Thoracic aorta (tissue), 2 donors: ENCODE measurements around the gene CREB1. TPM values are rescaled to one million over a fixed set of nuclear protein-coding genes. Genes with fewer than 3 reads are reported as not detected.

Experiments
- ATAC-seq: fragments of 150-250 bp; one replicate; pipeline ENCODE4 v1.8.0; 2017; ENCODE audit warnings: low read depth; ENCODE audit not compliant: insufficient number of reproducible peaks, low FRiP score
- DNase-seq: peaks from one replicate; pipeline ENCODE4 v3.0.0-alpha.2; 2020; ENCODE audit warnings: low spot score
- H3K27ac ChIP-seq, 2 donors: fragments of 200-600 bp; sonication (generic); 1 replicate in 1 of 2; 2 replicates in 1 of 2; pipeline ENCODE4 v1.5.1; 2016; ENCODE audit warnings: mild to moderate bottlenecking in 2 of 2, moderate library complexity in 2 of 2
- H3K27me3 ChIP-seq: fragments of 200-600 bp; sonication (generic); replicated peaks from 2 replicates; pipeline ENCODE4 v1.6.0; 2016; ENCODE audit warnings: mild to moderate bottlenecking; ENCODE audit not compliant: insufficient read depth
- H3K36me3 ChIP-seq: fragments of 200-600 bp; sonication (generic); one replicate; pipeline ENCODE4 v1.5.1; 2016
- H3K4me1 ChIP-seq, 2 donors: fragments of 200-600 bp; sonication (generic); 1 replicate in 1 of 2; 2 replicates in 1 of 2; pipeline versions ENCODE4 v1.5.1 to v1.6.0; 2016; ENCODE audit warnings: low read depth in 2 of 2, mild to moderate bottlenecking in 1 of 2; ENCODE audit not compliant: control insufficient read depth in 1 of 2
- H3K4me3 ChIP-seq: fragments of 200-600 bp; sonication (generic); 2 replicates; pipeline ENCODE4 v1.5.1; 2016; ENCODE audit warnings: mild to moderate bottlenecking
- H3K9me3 ChIP-seq: fragments of 200-600 bp; sonication (generic); 2 replicates; pipeline ENCODE4 v1.5.1; 2016
- total RNA-seq, 2 donors: library from RNA; depleted of rRNA; stranded (reverse); fragments of >200 nt; gene quantifications; one replicate each; pipeline versions ENCODE4 v1.1.0 to v1.2.3, GENCODE V29; 2016
- TF ChIP-seq, protein P1 (sequence below): fragments of 200-600 bp; sonication (generic); IDR thresholded peaks from one replicate; pipeline ENCODE4 v1.5.1; 2019; ENCODE audit warnings: antibody characterized with exemption

Gene CREB1
- total RNA-seq, 2 donors from 2014 or later = 37.1 to 49.0 TPM

DNA sequence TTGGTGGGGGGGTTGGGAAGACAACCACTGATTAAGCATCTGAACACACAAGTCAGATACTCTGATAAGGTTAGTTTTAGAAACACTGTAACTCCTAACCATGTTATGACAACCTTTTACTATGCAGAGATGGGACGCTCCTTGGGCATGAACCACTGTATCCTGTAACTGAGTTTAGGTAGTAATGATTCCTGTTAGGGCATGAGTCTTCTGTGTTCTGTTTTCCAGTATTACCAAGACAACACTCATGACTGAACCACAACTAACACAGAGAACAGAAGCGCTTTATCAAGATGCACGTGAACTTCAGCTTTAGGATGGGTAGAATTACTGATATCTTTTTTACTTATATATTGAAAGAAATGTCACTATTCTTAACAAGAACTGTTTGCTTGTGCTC is 14.1 kb upstream of the CREB1 start:
- Histone ChIP-seq H3K27ac (no peak overlapping the region), H3K36me3 (no peaks in the 10 kb centered on the region), H3K4me1 (peaks cover 0 to 20% of the 10 kb centered on the region in 2 donors), H3K9me3 (no peaks in the 10 kb centered on the region), H3K4me3 (no peak overlapping the region), H3K27me3 (no peaks in the 10 kb centered on the region)
- TF ChIP-seq, protein P1, sequence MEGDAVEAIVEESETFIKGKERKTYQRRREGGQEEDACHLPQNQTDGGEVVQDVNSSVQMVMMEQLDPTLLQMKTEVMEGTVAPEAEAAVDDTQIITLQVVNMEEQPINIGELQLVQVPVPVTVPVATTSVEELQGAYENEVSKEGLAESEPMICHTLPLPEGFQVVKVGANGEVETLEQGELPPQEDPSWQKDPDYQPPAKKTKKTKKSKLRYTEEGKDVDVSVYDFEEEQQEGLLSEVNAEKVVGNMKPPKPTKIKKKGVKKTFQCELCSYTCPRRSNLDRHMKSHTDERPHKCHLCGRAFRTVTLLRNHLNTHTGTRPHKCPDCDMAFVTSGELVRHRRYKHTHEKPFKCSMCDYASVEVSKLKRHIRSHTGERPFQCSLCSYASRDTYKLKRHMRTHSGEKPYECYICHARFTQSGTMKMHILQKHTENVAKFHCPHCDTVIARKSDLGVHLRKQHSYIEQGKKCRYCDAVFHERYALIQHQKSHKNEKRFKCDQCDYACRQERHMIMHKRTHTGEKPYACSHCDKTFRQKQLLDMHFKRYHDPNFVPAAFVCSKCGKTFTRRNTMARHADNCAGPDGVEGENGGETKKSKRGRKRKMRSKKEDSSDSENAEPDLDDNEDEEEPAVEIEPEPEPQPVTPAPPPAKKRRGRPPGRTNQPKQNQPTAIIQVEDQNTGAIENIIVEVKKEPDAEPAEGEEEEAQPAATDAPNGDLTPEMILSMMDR = no peak
- no peak for DNase-seq
- ATAC-seq = no peak

DNA sequence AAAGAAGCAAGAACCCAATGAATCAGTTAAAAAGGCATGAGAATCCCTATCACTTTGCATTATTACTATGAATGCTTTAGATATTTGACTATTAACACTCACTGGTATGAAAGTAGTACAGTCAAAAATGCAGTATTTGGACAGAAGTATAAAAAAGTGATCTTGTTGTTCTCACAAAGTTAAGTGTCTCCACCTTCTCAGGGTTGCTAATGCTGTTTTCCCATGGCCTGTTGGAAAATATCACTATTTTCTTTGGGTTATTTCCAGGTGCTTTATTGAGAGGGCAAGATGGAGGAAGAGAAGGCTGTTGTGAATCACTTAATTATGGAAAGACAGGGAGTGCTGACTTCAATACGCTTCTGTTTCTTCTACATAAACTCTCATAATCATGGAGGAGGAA is 13.6 kb upstream of the CREB1 start:
- TF ChIP-seq, protein P1 = no peak
- no peak overlapping the region for H3K4me3 ChIP-seq
- no peak overlapping the region for H3K27ac ChIP-seq

DNA sequence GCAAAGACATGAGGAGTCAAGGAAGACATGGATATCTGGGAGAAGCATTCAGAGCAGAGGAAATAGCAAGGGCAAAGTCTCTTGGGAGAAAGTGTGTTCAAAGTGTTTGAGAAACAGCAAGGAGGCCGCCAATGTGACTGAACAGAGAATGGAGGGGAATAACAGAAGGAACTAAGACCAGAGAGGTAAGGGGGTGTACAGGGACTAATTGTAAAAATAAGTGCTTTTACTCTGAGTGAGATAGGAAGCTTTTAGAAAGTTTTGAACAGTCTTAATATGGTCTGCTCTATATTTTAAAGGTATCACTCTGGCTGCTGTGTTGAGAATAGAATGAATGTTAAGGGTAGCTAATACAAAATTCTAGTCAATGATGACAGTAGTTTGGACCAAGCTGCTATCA is 6.8 kb upstream of the CREB1 start:
- H3K4me1 ChIP-seq = no peaks in the 10 kb centered on the region
- DNase-seq (no peak), ATAC-seq (no peak)
- H3K4me3 ChIP-seq = no peak overlapping the region
- no peaks in the 10 kb centered on the region for H3K36me3 ChIP-seq
- TF ChIP-seq, protein P1 = no peak
- H3K9me3 ChIP-seq = no peaks in the 10 kb centered on the region
- no peak overlapping the region for H3K27ac ChIP-seq
- no peaks in the 10 kb centered on the region for H3K27me3 ChIP-seq

More for the DNA sequence above, 13.6 kb upstream of the CREB1 start:
- ATAC-seq (no peak), DNase-seq (no peak)
- peaks cover 0 to 20% of the 10 kb centered on the region in 2 donors for H3K4me1 ChIP-seq
- H3K36me3 ChIP-seq = no peaks in the 10 kb centered on the region
- no peaks in the 10 kb centered on the region for H3K27me3 ChIP-seq
- no peaks in the 10 kb centered on the region for H3K9me3 ChIP-seq

DNA sequence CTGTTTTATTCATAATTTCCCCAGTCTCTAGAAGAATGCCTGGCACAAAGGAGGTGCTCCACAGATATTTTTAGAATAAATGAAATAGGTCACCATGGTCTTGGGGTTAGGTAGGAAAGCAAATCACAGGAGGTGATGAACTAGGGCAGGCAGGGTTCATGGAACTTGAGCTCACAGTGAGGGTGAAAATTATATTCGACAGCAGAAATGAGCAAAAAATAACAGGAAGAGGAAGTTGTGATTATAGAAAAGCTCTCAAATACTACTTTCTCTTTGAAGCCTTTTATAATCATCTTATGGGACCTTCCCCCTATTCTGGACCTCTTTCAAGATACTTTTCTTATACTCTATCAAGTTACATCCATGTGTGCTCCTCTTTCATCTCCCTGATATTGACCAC is 4.5 kb upstream of the CREB1 start:
- no peak for DNase-seq
- no peaks in the 10 kb centered on the region for H3K27me3 ChIP-seq
- no peak overlapping the region for H3K4me3 ChIP-seq
- no peak for ATAC-seq
- no peak overlapping the region for H3K27ac ChIP-seq
- H3K36me3 ChIP-seq = no peaks in the 10 kb centered on the region
- no peaks in the 10 kb centered on the region for H3K9me3 ChIP-seq
- peaks cover 0 to 6% of the 10 kb centered on the region in 2 donors for H3K4me1 ChIP-seq
- TF ChIP-seq, protein P1 = no peak

DNA sequence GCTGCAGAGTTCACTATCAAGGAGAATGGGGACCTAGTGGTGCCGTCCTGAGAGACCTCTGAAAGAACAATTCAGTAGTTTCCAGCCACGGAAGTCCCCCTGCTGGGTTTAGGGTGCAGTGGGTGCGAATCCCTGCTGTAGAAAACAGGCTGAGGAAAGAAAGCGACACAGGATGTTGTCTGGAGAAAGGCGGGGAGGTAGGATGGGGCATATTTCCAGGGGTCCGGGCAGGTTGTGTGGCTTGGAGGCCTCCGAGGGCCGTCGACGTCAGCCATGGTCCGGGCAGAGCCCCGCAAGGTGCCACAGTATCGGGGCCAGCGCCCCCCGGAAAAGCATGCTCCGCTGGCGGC is 807 bp upstream of the CREB1 start:
- no peaks in the 10 kb centered on the region for H3K27me3 ChIP-seq
- H3K36me3 ChIP-seq = no peaks in the 10 kb centered on the region
- DNase-seq (no peak), ATAC-seq (peak; percentile 3)
- peak overlapping the region; percentile 96 to 99 for H3K27ac ChIP-seq
- no peaks in the 10 kb centered on the region for H3K9me3 ChIP-seq
- TF ChIP-seq, protein P1 = no peak
- peak overlapping the region; percentile 98 for H3K4me3 ChIP-seq
- peaks cover 22 to 36% of the 10 kb centered on the region in 2 donors for H3K4me1 ChIP-seq
